GM12891 (cell line): ENCODE measurements around the gene SENP3.
A peak's percentile ranks its signal among the peaks of the same experiment; 100 is the strongest.

Experiments
- PAX5 ChIP-seq: IDR thresholded peaks from 2 replicates; pipeline ENCODE4 v1.6.1; 2011; ENCODE audit warnings: low read length, moderate library complexity, mild to moderate bottlenecking; ENCODE audit not compliant: insufficient read depth, severe bottlenecking
- POLR2A ChIP-seq: IDR thresholded peaks from 2 replicates; pipeline ENCODE4 v1.6.1; 2011; ENCODE audit warnings: low read depth, low read length, control low read depth
- POLR2AphosphoS5 ChIP-seq: IDR thresholded peaks from 2 replicates; pipeline ENCODE4 v1.6.1; 2011; ENCODE audit warnings: low read depth, low read length, control low read depth
- SPI1 ChIP-seq: IDR thresholded peaks from 2 replicates; pipeline ENCODE4 v1.6.1; 2011; ENCODE audit warnings: low read depth, low read length, control low read depth
- TAF1 ChIP-seq: IDR thresholded peaks from 2 replicates; pipeline ENCODE4 v1.6.1; 2011; ENCODE audit warnings: low read depth, low read length, control low read depth

DNA sequence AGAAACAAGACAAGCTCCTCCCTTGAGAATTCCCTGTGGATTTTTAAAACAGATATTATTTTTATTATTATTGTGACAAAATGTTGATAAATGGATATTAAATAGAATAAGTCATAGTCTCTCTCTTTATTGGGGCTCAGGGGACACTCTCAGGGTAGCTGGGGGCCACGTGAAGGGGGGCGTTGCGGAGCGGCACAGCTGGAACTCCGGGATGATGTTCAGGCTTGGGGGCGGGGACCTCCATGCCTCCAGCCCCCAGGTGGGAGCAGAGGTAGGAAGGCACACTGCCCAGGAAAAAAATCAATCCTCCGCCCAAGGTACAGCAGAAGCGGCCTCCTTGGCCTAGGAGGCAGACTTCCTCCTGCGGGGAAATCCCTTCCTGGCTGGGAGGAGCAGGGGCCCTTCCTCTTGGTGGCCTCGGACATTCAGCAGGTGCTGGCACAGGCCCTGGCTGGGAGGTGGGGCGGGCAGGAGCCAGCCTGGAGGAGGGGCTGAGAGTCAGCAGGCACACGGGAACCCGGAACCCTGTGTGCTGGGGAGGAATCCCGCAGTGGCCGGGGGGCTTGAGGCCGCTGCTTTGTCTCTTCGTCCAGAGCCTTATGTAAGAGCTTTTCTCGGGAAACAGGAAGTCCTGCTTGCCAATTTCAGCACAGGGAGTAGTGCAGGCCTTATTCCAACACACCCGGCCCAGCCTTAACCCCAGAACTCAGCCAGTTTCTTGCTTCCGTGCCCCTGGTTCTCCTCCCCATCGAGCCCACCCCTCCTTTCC, 3.8 kb upstream of the SENP3 start:
- TF ChIP-seq POLR2AphosphoS5 (peak; percentile 31; the same call in 1 of the 2 replicates), POLR2A (0 out of 2 replicates have a peak, but pooled peaks have one; percentile 42), SPI1 (peak; percentile 47; the same call in 1 of the 2 replicates), PAX5 (no peak), TAF1 (0 out of 2 replicates have a peak, but pooled peaks have one; percentile 29)
